GM18861 (cell line): ENCODE data around the gene PSMD4.
A peak's percentile ranks its signal among the peaks of the same experiment; 100 is the strongest.
"Not testable (repeated sequence)": the region's sequence is repeated elsewhere in the genome, so short reads cannot be mapped to it uniquely, and the experiment has no call there.

Experiments
- ATAC-seq: cut with Tn5 transposase; IDR thresholded peaks from one replicate; pipeline ENCODE4 v1.9.1; 2021; ENCODE audit not compliant: unreplicated experiment

PSMD4 gene

GRCh38 chr1:151254217-151255213, at the start of gene PSMD4:
PSMD4 (plus strand) TSS chr1:151254734; CDS start chr1:151254783, 49 bp downstream.
- peak; percentile 85 for ATAC-seq

GRCh38 chr1:151205381-151205965, 49.1 kb upstream of the PSMD4 start:
- ATAC-seq, result not testable (repeated sequence)

DNA sequence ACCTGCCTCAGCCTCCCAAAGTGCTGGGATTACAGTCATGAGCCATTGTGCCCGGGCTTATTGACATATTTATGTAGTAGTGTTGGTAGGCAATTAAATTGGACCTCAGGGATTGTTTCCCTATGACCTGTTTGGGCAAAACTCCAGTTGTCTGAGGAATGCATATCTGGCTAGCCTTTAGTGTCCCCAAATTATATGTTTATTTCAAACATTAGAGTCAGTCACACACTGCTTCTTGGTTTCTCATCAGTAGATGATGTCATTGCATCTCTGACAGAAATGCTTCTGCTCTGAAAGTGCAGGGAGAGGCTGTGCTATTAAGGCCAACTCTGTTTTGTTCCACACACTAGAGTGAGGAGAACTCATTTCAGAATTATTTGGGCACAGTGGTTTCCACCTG, 43.7 kb upstream of the PSMD4 start:
- ATAC-seq, result no peak

- ATAC-seq, result no peak
Observed at GRCh38 chr1:151211972-151212705, 42.4 kb upstream of the PSMD4 start.

DNA sequence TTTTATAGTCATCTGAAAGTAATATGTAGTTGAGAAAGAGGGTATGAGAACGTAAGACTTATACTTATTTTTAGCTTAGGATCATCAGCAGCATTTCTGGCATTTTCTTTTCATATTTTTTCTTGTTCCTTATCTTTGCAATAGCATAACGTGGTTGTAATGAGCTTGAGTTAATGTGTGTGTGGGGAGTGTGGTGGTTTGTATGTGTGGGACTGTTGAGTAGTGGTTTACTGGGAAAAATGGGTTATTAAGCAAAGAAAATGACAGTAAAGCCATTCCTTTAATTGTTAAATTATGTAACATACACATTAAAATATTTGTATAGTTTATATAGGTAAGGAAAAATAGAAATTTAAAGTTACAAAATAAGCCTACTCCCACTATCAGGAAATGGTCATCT, 41.0 kb upstream of the PSMD4 start:
- no peak for ATAC-seq

DNA sequence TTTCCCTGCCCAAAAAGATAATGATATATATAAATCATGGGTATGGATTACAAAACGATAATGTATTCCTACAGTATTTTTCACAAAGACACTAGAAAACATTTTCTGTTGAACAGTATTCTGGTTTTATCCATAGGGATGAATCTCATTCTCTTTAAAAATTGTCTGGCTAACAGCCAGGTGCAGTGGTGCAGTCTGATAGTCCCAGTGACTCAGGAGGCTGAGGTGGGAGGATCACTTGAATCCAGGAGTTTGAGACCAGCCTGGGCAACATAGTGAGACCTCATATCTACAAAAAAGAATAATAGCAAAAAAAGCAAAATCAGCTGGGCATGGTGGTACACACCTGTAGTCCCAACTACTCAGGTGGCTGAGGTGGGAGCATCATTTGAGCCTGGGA, 32.9 kb upstream of the PSMD4 start:
- ATAC-seq, result no peak

- no peak for ATAC-seq
Observed at GRCh38 chr1:151222130-151222529, 32.4 kb upstream of the PSMD4 start.

DNA sequence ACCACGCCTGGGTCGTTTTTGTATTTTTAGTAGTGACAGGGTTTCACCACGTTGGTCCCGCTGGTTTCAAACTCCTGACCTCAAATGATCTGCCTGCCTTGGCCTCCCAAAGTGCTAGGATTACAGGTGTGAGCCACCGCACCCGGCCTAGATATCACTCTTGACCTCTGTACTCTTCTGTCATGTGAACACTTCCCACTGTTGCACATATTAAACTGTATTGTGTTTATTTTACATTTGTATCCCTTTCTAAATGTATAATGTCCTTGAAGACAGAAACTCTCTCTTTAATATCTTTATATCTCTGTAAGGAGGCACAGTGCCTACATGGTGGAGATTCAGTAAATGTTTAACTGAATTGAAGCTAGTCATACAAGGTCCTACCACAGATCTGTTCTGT, 19.3 kb upstream of the PSMD4 start:
- no peak for ATAC-seq

- no peak for ATAC-seq
Observed at GRCh38 chr1:151237678-151238466, 16.7 kb upstream of the PSMD4 start.

GRCh38 chr1:151238467-151238739, 16.1 kb upstream of the PSMD4 start:
- ATAC-seq, result no peak

DNA sequence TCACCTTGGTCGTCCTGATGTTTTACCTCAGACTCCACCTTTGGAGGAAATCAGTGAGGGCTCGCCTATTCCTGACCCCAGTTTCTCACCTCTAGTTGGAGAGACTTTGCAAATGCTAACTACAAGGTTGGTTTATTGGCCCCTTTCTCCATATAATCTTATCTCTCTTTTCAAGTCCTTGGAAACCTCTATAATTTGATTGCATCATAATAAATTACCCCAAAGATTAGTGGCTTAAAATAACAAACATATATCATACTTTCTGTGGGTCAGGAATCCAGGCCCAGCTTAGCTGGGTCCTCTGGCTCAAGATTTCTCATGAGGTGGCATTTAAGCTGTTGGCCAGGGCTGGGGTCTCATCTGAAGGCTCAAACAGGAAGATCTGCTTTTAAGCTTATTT, 12.1 kb upstream of the PSMD4 start:
- no peak for ATAC-seq

GRCh38 chr1:151243683-151244216, 10.8 kb upstream of the PSMD4 start:
- no peak for ATAC-seq

- no peak for ATAC-seq
Observed at GRCh38 chr1:151246786-151247185, 7.7 kb upstream of the PSMD4 start.

- ATAC-seq, result no peak
Observed at GRCh38 chr1:151251656-151252470, 2.7 kb upstream of the PSMD4 start.

- no peak for ATAC-seq
Observed at GRCh38 chr1:151255381-151255780, 847 bp downstream of the PSMD4 start.

DNA sequence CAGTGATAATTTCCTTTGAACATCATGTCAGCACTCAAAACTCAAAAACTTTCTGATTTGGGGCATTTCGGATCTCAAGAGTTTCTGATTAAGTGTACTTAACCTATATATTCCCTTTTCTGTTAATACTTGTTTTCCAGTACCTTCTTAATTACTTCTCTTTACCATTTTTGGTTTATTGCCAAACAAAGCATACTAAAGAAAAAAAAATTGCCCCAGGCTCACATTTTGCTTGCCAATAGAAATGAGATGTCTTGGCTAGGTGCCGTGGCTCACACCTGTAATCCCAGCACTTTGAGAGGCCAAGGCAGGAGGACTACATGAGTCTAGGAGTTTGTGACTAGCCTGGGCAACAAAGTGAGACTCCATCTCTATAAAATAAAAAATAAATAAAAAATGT, 4.8 kb downstream of the PSMD4 start:
- no peak for ATAC-seq

GRCh38 chr1:151265446-151266236, 11.1 kb downstream of the PSMD4 start:
- ATAC-seq, result no peak

DNA sequence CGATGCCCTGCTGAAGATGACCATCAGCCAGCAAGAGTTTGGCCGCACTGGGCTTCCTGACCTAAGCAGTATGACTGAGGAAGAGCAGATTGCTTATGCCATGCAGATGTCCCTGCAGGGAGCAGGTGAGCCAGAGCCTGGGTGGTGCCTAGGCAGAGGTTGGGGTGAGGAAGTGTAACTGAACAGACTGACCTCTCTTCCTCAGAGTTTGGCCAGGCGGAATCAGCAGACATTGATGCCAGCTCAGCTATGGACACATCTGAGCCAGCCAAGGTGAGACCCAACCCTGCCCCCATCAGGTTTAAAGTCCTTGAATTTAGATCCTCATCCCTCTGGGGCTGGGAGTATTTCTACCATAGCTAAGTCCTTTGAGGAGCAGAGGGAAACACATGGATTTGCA, 11.8 kb downstream of the PSMD4 start:
- no peak for ATAC-seq

GRCh38 chr1:151266821-151267220, 12.3 kb downstream of the PSMD4 start:
- ATAC-seq, result no peak
